Right lung (tissue), 5 donors: Measurements from ENCODE around the gene MAEA. TPM values are rescaled to one million over a fixed set of nuclear protein-coding genes. Genes with fewer than 3 reads are reported as not detected.
"Not testable (repeated sequence)": the region's sequence is repeated elsewhere in the genome, so short reads cannot be mapped to it uniquely, and the experiment has no call there.

Experiments used
- DNase-seq, 2 donors: peaks; one replicate each; pipeline ENCODE4 v3.0.0-alpha.2; 2013
- polyA plus RNA-seq, 5 donors: library from polyadenylated mRNA; unstranded; fragments of 120-200 nt; gene quantifications; one replicate each; pipeline versions ENCODE4 v1.2.1 to v1.2.3, GENCODE V29; 2013; ENCODE audit warnings: inconsistent platforms in 1 of 5, low replicate concordance in 1 of 5; ENCODE audit not compliant: insufficient read length in 5 of 5, insufficient read depth in 1 of 5

MAEA gene
- polyA plus RNA-seq, 5 donors = 44.4 to 69.1 (median 58.5) TPM

- no peak for DNase-seq
These were observed 14.8 kb upstream of the MAEA start for GRCh38 chr4:1274871-1275270.

- DNase-seq = no peak
These were observed 12.7 kb upstream of the MAEA start for GRCh38 chr4:1276984-1277383.

DNA sequence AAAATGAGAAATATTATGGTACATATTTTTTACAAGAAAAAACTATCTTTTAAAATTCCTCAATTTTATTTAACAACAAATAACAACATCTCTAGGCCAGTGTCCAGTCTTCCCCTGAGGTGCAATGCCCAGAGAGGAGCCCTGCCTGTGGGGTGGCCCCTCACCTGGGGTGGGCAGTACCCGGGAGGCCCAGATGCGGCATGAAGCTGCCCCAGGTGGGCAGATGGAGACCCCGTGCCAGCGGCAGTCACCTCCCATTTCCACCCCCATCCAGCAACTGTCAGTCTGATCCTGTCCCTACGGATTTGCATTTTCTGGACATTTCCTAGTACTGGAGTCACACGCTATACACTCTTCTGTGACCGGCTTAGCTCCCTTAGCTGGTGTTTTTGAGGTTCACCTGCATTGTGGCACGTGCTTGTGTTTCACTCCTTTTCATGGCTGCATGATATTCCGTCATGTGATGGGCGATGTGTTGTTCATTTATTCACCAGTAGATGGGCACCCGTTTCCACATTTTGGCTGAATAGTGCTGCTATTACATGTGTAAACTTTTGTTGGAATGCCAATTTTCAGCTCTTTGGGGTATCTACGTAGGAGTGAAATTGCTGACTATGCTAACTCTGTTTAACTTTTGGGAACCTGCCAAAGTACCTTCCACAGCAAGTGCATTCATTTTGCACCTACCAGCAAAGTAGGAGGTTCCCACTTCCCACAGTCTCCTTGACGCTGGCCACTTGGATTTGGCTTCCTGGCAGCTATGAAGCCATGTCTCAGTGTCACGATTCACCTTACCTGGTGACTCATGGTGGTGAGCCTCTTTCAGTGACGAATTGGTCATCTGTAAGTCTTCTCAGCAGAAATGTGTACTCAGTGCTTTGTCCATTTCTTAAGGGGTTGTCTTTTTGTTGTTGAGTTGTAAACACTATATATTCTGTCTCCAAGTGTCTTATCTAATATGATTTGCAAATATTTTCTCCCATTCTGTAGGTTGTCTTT lies 11.7 kb upstream of the MAEA start:
- DNase-seq = no peak

- DNase-seq = no peak
These were observed 10.4 kb upstream of the MAEA start for GRCh38 chr4:1279253-1279652.

DNA sequence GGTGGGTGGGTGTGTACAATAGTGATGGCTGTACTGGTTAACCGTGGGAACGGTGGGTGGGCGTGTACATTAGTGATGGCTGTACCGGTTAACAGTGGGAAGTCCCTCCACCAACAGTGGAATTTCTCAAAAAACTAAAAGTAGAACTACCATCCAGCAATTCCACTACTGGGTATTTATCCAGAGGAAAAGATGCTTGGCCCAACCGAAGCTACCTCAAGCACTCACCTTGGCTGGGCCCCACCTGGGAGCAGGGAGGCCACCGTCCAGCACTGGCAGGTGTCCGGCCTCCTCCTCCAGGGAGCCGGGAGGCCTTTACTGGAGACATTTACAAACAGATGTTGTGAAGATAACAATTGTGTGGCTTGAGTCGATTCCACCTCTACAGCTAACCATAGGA lies 6.0 kb upstream of the MAEA start:
- no peak for DNase-seq

DNA sequence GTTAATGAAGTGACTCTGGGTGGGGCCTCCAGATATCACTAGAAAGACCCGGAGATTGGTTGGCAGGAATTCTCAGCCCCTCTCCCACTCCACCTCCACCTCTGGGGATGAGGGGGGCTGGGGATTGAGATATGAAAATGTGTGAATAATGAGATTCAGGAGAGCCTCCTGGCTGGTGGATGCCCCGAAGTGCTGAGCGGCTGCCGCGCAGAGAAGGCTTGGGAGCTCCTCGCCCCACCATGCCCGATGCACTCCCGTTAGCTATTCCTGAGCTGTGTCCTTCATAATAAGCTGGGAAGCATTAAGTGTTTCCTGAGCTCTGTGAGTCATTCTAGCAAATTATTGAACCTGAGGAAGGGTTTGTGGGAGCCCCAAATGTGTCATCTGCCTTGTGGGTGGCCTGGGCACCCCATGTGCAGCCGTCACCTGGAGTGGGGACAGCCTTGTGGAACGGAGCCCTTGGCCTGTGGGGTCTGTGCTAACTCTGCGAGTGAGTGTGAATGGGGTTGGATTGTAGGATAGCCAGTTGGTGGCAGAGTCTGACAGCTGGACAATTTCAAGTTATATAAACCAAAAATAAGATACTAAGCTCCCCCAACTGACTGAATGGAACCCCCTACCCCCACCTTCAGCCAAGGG lies 4.4 kb upstream of the MAEA start:
- DNase-seq = no peak

- DNase-seq = no peak
These were observed 3.7 kb upstream of the MAEA start for GRCh38 chr4:1285790-1286553.

- no peak for DNase-seq
These were observed 905 bp upstream of the MAEA start for GRCh38 chr4:1288786-1289185.

DNA sequence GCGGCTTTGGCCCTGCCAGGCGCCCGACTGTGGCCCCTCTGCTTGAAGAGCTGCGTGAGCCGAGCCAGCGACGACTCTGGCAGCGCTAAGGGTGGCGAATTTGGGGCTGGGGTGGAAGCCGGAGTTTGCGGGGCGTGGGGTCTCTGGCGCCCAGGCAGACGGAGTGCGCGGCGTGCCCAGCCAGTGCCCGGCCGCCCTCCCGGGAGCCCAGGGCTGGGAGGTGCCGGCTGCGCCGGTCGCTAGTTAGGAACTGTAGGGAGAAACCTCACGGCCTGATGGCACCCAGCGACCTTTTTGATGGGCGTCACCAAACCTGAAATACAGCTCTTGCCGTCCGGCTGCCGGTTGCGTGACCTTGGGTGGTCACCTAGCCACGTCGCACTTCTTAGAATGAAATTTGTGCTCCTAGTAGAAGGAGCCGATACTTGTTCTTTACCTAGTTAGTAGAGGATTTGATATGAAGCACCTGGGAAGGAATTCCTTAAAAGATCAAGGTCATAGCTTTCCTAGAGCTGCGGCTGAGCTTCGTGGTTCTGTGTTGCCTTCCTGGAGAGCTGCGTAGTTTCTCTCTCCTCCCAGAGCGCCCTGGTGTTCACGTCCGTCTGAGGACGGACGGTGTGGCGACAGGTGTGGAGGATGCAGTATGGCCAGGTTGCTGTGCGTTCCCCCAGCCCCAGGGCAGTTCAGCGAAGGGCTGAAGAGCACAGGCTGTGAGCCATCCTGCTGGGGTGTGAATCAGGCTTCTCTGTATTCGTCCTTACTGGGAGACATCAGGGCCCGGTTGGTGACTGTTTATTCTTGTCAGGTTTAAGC lies 680 bp downstream of the MAEA start:
- no peak for DNase-seq

DNA sequence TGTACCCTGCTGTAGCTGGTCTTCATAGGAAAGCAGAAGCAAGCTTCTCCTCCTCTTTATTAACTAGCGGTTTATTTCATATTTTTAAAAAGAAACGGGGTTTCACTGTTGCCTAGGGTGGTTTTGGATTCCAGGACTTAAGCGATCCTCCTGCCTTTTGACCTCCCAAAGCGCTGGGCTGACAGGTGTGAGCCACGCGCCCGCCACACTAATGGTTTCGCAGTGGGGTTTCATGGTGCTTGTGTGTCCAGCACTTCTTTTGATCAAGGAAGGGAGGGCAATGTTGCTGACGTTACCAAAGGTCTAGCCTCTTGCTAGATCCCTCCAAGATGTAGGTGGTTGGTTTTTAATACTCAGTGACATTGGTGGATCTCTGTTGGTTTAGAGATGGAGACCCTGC lies 1.4 kb downstream of the MAEA start:
- no peak for DNase-seq

GRCh38 chr4:1291996-1292702 lies 2.5 kb downstream of the MAEA start:
- no peak for DNase-seq

DNA sequence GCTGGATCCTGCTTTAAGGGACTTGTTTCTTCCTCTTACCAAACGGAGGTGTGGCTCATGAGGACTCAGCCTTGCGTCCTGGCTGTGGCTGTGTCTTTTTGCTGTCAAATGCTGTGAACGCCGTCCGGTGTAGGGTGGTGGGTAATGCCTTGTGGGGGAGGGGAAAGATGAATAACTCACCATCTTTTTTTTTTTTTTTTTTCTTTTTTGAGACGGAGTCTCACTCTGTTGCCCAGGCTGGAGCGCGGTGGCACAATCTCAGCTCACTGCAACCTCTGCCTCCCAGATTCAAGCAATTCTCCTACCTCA lies 3.0 kb downstream of the MAEA start:
- DNase-seq = not testable (repeated sequence)

DNA sequence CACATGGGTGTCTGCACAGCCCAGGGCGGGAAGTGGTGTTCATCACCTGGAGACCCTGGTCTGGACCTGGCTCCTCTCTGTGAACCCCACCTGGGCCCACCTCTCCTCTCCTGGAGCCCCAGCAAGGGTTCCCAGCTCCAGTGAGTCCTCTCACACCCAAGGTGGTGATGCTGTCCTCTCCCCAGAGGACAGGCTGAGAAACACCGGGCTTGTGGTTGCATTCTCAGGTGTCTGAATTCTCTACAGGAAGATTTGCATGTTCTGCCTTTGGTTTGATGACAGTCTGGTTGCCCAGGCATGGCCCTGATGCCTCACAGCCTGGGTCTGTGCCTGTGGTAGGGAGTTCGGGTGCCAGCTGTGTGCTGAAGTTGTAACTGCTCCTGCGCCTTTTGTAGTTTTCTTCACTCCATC lies 3.8 kb downstream of the MAEA start:
- no peak for DNase-seq

- no peak for DNase-seq
These were observed 4.3 kb downstream of the MAEA start for GRCh38 chr4:1293991-1294390.

DNA sequence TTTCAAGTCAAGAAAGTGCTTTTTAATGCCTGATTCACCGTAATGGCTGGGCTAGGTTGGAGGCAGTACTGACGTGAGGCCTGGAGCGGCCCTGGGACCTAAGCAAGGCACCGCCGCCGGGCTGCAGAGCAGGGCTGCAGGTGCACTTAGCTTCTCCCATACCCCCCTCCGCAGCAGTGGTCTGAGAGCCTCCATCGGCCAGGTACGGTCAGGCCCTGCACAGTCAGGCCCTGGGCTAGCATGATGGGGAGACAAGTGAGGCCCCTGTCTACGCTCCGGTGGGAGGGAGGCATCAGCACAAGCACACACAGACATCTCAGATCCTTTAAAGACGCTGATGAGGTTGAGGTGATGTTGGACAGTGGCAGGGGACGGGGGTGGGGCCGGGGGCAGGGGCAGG lies 4.7 kb downstream of the MAEA start:
- DNase-seq = no peak

- DNase-seq = no peak
These were observed 5.2 kb downstream of the MAEA start for GRCh38 chr4:1294891-1295290.

- no peak for DNase-seq
These were observed 5.8 kb downstream of the MAEA start for GRCh38 chr4:1295405-1296055.

GRCh38 chr4:1296324-1297022 lies 6.8 kb downstream of the MAEA start:
- no peak for DNase-seq

GRCh38 chr4:1297023-1297395 lies 7.3 kb downstream of the MAEA start:
- DNase-seq = no peak
